ENCODE measurements around the gene ATXN7. TPM values are rescaled to one million over a fixed set of nuclear protein-coding genes. Genes with fewer than 3 reads are reported as not detected.

ATXN7 gene
- total RNA-seq, 1 donor from 2014 or later, result 46.7 TPM

- Mint-ChIP-seq H3K9me3 (no peaks in the 10 kb centered on the region), H3K36me3 (ENCODE audit: low read depth) (peaks cover 64% of the 10 kb centered on the region), H3K27ac (no peak overlapping the region), H3K27me3 (no peaks in the 10 kb centered on the region), H3K4me1 (peaks cover 17% of the 10 kb centered on the region), H3K4me3 (no peak overlapping the region)
- CTCF ChIA-PET, result interaction anchor here (1.8 kb wide), 1 partner anchor 11 kb away, joined by 4 read pairs; no protein-coding TSS in a partner anchor
- TF ChIP-seq, protein P1, sequence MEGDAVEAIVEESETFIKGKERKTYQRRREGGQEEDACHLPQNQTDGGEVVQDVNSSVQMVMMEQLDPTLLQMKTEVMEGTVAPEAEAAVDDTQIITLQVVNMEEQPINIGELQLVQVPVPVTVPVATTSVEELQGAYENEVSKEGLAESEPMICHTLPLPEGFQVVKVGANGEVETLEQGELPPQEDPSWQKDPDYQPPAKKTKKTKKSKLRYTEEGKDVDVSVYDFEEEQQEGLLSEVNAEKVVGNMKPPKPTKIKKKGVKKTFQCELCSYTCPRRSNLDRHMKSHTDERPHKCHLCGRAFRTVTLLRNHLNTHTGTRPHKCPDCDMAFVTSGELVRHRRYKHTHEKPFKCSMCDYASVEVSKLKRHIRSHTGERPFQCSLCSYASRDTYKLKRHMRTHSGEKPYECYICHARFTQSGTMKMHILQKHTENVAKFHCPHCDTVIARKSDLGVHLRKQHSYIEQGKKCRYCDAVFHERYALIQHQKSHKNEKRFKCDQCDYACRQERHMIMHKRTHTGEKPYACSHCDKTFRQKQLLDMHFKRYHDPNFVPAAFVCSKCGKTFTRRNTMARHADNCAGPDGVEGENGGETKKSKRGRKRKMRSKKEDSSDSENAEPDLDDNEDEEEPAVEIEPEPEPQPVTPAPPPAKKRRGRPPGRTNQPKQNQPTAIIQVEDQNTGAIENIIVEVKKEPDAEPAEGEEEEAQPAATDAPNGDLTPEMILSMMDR (IDR thresholded peaks at IDR 0.05), result no peak
- intact Hi-C loops (cut with micrococcal nuclease), result no loop called here
- ATAC-seq (ENCODE audit: low read depth), result no peak
- no peak for DNase-seq
- POLR2A ChIA-PET, result no interaction called here
Measured at GRCh38 chr3:63980830-63981498, 117.3 kb downstream of the ATXN7 start.

DNA sequence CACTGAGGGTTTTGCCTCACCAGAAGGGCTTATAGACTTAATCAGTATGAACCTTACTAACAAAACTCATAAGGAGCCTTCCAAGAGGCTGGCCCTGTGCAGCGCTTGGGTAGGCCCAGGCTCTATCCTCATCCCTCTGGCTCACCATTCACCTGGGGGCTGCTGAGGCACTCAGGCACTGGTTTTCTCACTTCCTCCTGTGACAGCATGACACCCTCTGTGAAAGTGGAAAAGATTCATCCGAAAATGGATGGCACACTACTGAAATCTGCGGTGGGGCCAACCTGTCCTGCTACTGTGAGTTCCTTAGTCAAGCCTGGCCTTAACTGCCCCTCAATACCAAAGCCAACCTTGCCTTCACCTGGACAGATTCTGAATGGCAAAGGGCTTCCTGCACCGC lies 118.3 kb downstream of the ATXN7 start:
- TF ChIP-seq, protein P1 (IDR thresholded peaks at IDR 0.05), result no peak
- no peak overlapping the region for H3K4me3 Mint-ChIP-seq
- no peaks in the 10 kb centered on the region for H3K9me3 Mint-ChIP-seq
- ATAC-seq (ENCODE audit: low read depth) (no peak), DNase-seq (no peak)
- ChIA-PET CTCF (no interaction called here), POLR2A (no interaction called here)
- intact Hi-C loops (cut with micrococcal nuclease), result loop anchor here (2.0 kb wide), 1 partner anchor 13 kb away; no protein-coding TSS in a partner anchor
- H3K4me1 Mint-ChIP-seq, result peaks cover 15% of the 10 kb centered on the region
- no peaks in the 10 kb centered on the region for H3K27me3 Mint-ChIP-seq
- peak overlapping the region; percentile 42 for H3K27ac Mint-ChIP-seq
- H3K36me3 Mint-ChIP-seq (ENCODE audit: low read depth), result peaks cover 71% of the 10 kb centered on the region

DNA sequence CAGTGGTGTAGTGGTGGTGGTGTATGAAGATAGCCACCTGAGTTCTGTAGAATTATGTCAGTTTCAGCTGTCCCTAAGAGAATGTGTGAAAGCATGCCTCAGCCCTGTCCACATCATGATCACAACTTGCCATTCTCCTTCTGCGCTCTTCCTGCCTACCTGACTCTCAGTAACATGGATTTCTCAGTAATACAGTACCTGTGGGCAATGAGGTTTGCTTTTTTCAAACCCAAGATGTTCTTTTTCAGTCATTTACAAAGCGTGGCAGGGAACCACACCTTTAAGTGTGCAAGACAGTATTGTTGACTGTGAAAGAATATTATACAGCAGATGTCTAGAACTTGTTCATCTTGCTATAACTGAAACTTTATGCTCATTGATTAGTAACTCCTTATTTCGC lies 120.7 kb downstream of the ATXN7 start:
- intact Hi-C loops (cut with micrococcal nuclease), result no loop called here
- Mint-ChIP-seq H3K4me1 (no peaks in the 10 kb centered on the region), H3K27me3 (no peaks in the 10 kb centered on the region), H3K27ac (no peak overlapping the region), H3K9me3 (no peaks in the 10 kb centered on the region), H3K36me3 (ENCODE audit: low read depth) (peaks cover 88% of the 10 kb centered on the region), H3K4me3 (no peak overlapping the region)
- ChIA-PET POLR2A (no interaction called here), CTCF (interaction anchor here (0.9 kb wide), 1 partner anchor 25 kb away, joined by 3 read pairs; no protein-coding TSS in a partner anchor)
- TF ChIP-seq, protein P1 (IDR thresholded peaks at IDR 0.05), result no peak
- ATAC-seq (ENCODE audit: low read depth) (no peak), DNase-seq (no peak)

- no peak for ATAC-seq (ENCODE audit: low read depth)
- Mint-ChIP-seq H3K9me3 (no peaks in the 10 kb centered on the region), H3K4me1 (no peaks in the 10 kb centered on the region), H3K27ac (no peak overlapping the region), H3K4me3 (no peak overlapping the region), H3K36me3 (ENCODE audit: low read depth) (peaks cover 87% of the 10 kb centered on the region), H3K27me3 (no peaks in the 10 kb centered on the region)
- DNase-seq, result no peak
- ChIA-PET POLR2A (no interaction called here), CTCF (no interaction called here)
- intact Hi-C loops (cut with micrococcal nuclease), result no loop called here
- TF ChIP-seq, protein P1 (IDR thresholded peaks at IDR 0.05), result no peak
Measured at GRCh38 chr3:63986146-63986545, 122.5 kb downstream of the ATXN7 start.

GRCh38 chr3:63986831-63987230 lies 123.2 kb downstream of the ATXN7 start:
- POLR2A ChIA-PET, result no interaction called here
- no peaks in the 10 kb centered on the region for H3K4me1 Mint-ChIP-seq
- H3K36me3 Mint-ChIP-seq (ENCODE audit: low read depth), result peaks cover 89% of the 10 kb centered on the region
- no peak for ATAC-seq (ENCODE audit: low read depth)
- H3K4me3 Mint-ChIP-seq, result no peak overlapping the region
- H3K9me3 Mint-ChIP-seq, result no peaks in the 10 kb centered on the region
- CTCF ChIA-PET, result no interaction called here
- TF ChIP-seq, protein P1 (IDR thresholded peaks at IDR 0.05), result no peak
- DNase-seq, result no peak
- H3K27me3 Mint-ChIP-seq, result no peaks in the 10 kb centered on the region
- no peak overlapping the region for H3K27ac Mint-ChIP-seq
- intact Hi-C loops (cut with micrococcal nuclease), result no loop called here
